HG02623 (cell line): ENCODE measurements around the gene PSME4.
"Not testable (repeated sequence)": the region's sequence is repeated elsewhere in the genome, so short reads cannot be mapped to it uniquely, and the experiment has no call there.

Experiments
- ATAC-seq: cut with Tn5 transposase; IDR thresholded peaks from one replicate; pipeline ENCODE4 v1.9.1; 2021; ENCODE audit warnings: moderate library complexity; ENCODE audit not compliant: unreplicated experiment

Gene PSME4

GRCh38 chr2:53843595-53843994, 127.2 kb downstream of the PSME4 start:
- ATAC-seq, result no peak

GRCh38 chr2:53842891-53843290, 127.9 kb downstream of the PSME4 start:
- ATAC-seq, result no peak

- not testable (repeated sequence) for ATAC-seq
Measured at GRCh38 chr2:53841651-53842050, 129.1 kb downstream of the PSME4 start.

- ATAC-seq, result no peak
Measured at GRCh38 chr2:53840580-53840979, 130.2 kb downstream of the PSME4 start.

- ATAC-seq, result not testable (repeated sequence)
Measured at GRCh38 chr2:53829980-53830290, 140.9 kb downstream of the PSME4 start.

- ATAC-seq, result no peak
Measured at GRCh38 chr2:53829273-53829979, 141.4 kb downstream of the PSME4 start.

- no peak for ATAC-seq
Measured at GRCh38 chr2:53828331-53828730, 142.5 kb downstream of the PSME4 start.

GRCh38 chr2:53827398-53828175, 143.2 kb downstream of the PSME4 start:
- ATAC-seq, result no peak

GRCh38 chr2:53826587-53827397, 144.0 kb downstream of the PSME4 start:
- ATAC-seq, result no peak

- ATAC-seq, result no peak
Measured at GRCh38 chr2:53826030-53826410, 144.8 kb downstream of the PSME4 start.

- not testable (repeated sequence) for ATAC-seq
Measured at GRCh38 chr2:53823639-53824038, 147.2 kb downstream of the PSME4 start.

- ATAC-seq, result no peak
Measured at GRCh38 chr2:53821810-53822209, 149.0 kb downstream of the PSME4 start.

- no peak for ATAC-seq
Measured at GRCh38 chr2:53820711-53821110, 150.1 kb downstream of the PSME4 start.

- no peak for ATAC-seq
Measured at GRCh38 chr2:53820048-53820447, 150.7 kb downstream of the PSME4 start.

- ATAC-seq, result no peak
Measured at GRCh38 chr2:53819634-53820033, 151.2 kb downstream of the PSME4 start.

- ATAC-seq, result no peak
Measured at GRCh38 chr2:53818854-53819435, 151.8 kb downstream of the PSME4 start.
